Skin of body (tissue), 2 donors: ENCODE results near the gene TAGLN. TPM values are rescaled to one million over a fixed set of nuclear protein-coding genes. Genes with fewer than 3 reads are reported as not detected.
A peak's percentile ranks its signal among the peaks of the same experiment; 100 is the strongest.

Source experiments
- DNase-seq: peaks from one replicate; lab custom pipeline; 2025; lab: John Stamatoyannopoulos, UW
- total RNA-seq: library from RNA; depleted of rRNA; stranded (reverse); fragments of >200 nt; gene quantifications from one replicate; pipeline ENCODE4 v1.2.3, GENCODE V29; 2014

The TAGLN gene
- total RNA-seq, 1 donor from 2014 or later = 84.3 TPM

DNA sequence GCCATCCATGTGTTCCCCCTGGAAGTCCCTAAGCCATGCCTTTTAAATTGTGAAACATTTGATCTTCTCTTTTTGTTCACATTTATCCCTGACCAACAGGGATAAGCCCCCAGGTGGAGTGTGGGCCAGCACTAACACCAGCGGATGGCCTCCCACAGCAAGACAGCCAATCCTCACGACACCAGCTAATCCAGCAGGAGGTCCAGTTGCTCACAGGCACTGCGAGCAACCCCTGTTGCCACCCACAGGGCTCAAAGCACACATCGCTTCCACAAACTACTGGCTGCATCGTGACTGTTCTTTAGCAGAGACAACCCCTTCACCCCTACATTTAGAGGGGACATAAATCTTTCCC is 30.7 kb downstream of the TAGLN start:
- no peak for DNase-seq

GRCh38 chr11:117230286-117230961 is 31.3 kb downstream of the TAGLN start:
- DNase-seq = no peak

GRCh38 chr11:117230999-117231841 is 32.0 kb downstream of the TAGLN start:
- DNase-seq = no peak

DNA sequence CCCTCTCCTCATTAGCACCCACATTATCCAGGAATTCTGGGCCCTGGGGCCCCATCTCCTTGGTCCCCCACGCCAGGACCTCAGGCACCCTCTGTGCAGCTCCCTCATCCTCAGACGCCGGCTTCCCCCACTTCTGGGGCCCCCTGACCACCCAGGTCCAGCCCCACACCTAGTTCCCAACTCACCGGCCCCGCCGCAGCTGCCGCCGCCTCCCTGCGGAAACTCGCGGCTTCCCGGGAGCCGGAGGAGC is 32.6 kb downstream of the TAGLN start, which contains the start of gene PCSK7:
Gene PCSK7, minus strand, starts transcription at position 232 of the 250 bp plus-strand sequence. CDS start 2,229 bp downstream, outside the sequence.
- no peak for DNase-seq

GRCh38 chr11:117232092-117232878 is 33.1 kb downstream of the TAGLN start, which contains the start of gene RNF214:
Gene RNF214, plus strand, starts transcription at chr11:117232671. Its CDS starts 1,602 bp downstream, at chr11:117234273.
- DNase-seq = peak; percentile 82

- no peak for DNase-seq
Observed at GRCh38 chr11:117232911-117233409, 33.8 kb downstream of the TAGLN start.

DNA sequence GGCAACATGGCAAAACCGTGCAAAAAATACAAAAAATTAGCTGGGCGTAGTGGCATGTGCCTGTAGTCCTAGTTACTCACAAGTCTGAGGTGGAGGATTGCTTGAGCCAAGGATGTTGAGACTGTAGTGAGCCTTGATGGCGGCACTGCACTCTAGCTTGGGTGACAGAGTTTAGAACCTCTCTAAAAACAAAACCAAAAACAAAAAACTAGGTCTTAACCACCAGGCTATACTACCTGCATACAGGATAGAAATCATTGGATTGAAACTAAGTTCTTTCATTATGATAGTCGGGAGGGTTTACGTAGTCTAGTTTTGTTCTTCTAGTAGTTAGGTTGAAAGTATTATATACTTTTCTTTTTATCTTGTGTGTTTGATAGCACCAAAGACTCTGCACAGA is 39.1 kb downstream of the TAGLN start:
- no peak for DNase-seq

- no peak for DNase-seq
Observed at GRCh38 chr11:117239295-117239694, 40.1 kb downstream of the TAGLN start.

DNA sequence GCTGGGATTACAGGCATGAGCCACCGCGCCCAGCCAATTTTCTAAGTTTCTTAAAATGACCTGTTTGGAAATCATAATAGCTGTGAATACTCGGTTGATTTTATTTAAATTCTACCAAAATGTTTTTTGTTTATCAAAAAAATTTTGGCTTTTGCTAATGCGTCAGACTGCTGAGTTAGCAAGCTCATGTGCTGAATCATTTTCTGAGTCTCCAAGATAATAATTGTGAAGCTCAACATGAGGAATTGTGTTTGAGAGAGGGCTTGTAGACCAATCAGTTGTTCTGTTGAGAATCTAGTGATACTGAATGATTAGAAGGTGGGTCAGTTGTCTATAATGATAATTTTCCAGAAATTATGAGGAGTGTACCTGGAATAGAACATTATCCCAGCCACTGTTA is 49.2 kb downstream of the TAGLN start:
- no peak for DNase-seq

DNA sequence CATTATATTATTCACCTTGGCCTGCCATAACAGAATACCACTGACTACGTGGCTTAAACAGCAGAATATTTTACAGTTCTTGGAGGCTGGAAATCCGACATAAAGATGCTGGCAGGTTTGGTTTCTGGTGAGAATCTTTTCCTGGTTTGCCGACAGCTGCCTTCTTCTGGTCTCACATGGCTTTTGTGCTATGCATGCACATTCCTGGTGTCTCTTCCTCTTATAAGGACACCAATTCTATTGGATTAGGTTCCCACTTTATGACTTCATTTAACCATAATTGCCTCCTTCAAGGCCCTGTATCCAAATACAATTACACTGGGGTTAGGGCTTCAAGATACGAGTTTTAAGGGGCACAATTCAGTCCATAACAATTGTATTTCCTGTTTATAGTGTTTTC is 50.4 kb downstream of the TAGLN start:
- DNase-seq = no peak

- no peak for DNase-seq
Observed at GRCh38 chr11:117251506-117251905, 52.3 kb downstream of the TAGLN start.

- no peak for DNase-seq
Observed at GRCh38 chr11:117255966-117256365, 56.8 kb downstream of the TAGLN start.

DNA sequence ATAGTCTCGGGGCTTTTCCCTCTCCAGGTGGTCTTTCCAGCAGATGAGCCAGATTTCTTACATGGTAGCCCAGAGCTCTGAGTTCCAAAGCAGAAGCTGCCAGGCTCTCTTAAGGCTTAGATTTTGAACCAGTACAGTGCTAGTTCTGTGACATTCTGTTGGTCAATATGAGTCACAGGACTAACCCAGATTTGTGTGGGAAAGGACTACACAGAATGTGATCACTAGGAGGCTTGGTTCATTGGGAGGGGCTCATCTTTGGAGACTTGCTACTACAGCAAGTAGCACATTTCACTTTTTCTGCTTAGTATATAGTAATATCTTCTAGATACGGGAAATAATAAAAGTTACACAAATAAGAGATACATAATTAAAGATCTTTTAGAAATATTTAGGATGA is 57.4 kb downstream of the TAGLN start:
- no peak for DNase-seq

Other genes with a start within 250 kb of the TAGLN start
- 28.9 TPM for gene SIK3, start 100.9 kb upstream of the TAGLN start, total RNA-seq
- gene PAFAH1B2, start 55.1 kb upstream of the TAGLN start, total RNA-seq = 85.9 TPM
- 20.8 TPM for gene SIDT2, start 20.6 kb upstream of the TAGLN start, total RNA-seq
- 28.7 TPM for gene PCSK7, start 32.7 kb downstream of the TAGLN start, total RNA-seq
- 12.0 TPM for gene RNF214, start 33.3 kb downstream of the TAGLN start, total RNA-seq
- gene BACE1-AS, start 92.0 kb downstream of the TAGLN start, total RNA-seq = 4.0 TPM
- gene BACE1, start 116.9 kb downstream of the TAGLN start, total RNA-seq = 13.7 TPM
- gene CEP164, start 128.5 kb downstream of the TAGLN start, total RNA-seq = 19.9 TPM